Activated CD4-positive, alpha-beta T cell treated with anti-CD3 and anti-CD28 coated beads for 4 hours (primary cell): ENCODE measurements around the gene CNOT9.

ENCODE experiments used
- DNase-seq, 2 donors: peaks; one replicate each; pipeline ENCODE4 v3.0.0-alpha.2; 2020

CNOT9 gene

GRCh38 chr2:218578272-218578877 is 9.7 kb downstream of the CNOT9 start:
- no peak for DNase-seq

DNA sequence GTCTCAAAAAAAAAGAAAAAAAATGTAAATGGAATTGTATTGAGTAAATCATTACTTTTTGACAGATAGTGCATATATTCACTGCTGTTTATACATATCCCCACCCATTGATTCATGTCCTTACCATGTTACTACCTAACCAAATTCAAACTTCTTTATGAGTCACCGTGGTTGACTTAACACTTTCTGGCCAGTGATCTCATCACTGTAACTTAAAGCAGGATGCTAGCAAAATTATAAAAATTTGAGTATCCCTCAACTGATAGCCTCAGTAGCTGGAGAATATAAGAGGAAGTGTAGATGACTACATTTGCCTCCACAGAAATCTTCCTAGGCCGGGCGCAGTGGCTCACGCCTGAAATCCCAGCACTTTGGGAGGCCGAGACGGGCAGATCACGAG is 13.4 kb downstream of the CNOT9 start:
- DNase-seq = no peak

GRCh38 chr2:218583983-218584850 is 15.6 kb downstream of the CNOT9 start:
- DNase-seq = no peak

DNA sequence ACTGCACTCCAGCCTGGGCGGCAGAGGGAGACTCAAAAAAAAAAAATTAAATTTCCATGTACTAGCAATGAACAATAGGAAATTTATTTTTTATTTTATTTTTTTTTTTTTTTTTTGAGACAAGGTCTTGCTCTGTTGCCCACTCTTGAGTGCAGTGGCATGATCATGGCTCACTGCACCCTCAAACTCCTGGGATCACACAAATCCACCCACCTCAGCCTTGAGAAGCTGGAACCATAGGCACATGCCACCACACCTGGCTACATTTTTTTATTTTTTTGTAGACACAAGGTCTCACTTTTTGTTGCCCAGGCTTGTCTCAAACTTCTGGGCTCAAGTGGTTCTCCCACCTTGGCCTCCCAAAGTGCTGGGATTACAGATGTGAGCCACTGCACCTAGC is 16.9 kb downstream of the CNOT9 start:
- DNase-seq = no peak

GRCh38 chr2:218605432-218605831 is 36.8 kb downstream of the CNOT9 start:
- no peak for DNase-seq

GRCh38 chr2:218607436-218608115 is 38.9 kb downstream of the CNOT9 start, which contains the start of gene PLCD4:
TSS of gene PLCD4 (plus strand) at chr2:218607899. CDS start at chr2:218615740, 7,841 bp downstream.
- DNase-seq = no peak

DNA sequence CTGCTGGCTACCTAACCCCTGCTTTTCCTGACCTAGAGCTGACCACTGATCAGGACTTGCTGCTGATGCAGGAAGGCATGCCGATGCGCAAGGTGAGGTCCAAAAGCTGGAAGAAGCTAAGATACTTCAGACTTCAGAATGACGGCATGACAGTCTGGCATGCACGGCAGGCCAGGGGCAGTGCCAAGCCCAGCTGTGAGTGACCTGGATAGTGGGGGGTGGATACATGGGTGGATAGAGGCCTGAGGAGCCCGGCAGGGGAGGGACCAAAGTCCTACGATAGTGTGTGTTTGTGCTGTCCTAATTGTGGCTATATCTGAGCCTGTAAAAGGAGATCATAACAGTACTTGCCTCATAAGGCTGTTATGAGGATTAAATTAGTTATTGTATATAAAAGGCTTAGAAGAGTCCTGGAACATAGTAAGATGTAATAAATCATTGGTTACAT is 47.3 kb downstream of the CNOT9 start:
- DNase-seq = no peak

GRCh38 chr2:218618102-218618860 is 49.6 kb downstream of the CNOT9 start:
- no peak for DNase-seq

- DNase-seq = no peak
Measured at GRCh38 chr2:218621007-218621406, 52.4 kb downstream of the CNOT9 start.

DNA sequence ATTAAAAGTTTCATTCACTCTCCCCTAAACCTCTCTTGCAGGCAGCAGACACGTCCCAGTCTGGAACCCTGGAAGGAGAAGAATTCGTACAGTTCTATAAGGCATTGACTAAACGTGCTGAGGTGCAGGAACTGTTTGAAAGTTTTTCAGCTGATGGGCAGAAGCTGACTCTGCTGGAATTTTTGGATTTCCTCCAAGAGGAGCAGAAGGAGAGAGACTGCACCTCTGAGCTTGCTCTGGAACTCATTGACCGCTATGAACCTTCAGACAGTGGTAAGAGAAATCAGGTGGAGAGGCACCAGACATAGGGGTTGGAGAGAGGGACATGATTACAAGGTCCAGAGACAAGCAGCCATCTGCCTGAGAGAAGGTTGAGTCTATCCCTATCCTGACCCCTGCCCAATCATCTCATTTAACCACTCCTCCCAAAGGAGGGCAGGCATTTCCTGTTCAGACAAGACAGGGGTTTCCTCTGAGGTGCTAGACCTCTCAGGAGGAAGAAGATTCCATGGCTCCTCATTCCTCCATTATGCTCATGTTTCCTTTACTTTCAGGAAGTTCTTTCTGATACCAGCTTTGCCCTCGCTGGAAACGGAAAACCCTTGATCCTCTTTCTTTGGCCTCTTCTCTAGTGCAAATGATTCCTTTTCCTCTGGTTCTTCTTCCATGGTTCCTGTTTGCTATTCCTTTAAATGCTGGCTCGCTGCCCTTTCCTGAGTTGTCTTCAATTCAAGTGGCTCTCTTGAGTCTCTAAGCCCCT is 54.1 kb downstream of the CNOT9 start:
- no peak for DNase-seq

DNA sequence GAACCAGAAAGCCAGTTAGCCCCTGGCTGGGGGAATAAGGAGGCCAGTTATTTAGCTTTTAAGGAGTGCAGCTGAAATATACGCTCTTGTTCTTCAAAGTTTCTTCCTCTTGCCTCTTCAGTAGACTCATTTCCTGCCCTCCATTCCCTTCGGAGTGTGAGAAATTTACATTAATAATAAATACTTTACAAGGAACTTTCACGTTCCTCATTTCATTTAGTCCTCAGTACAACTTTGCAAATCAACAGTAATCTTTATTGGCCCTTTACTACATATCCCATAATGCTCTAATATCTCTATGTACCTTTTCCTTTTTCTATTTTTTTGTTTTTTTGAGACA is 54.7 kb downstream of the CNOT9 start:
- DNase-seq = no peak

DNA sequence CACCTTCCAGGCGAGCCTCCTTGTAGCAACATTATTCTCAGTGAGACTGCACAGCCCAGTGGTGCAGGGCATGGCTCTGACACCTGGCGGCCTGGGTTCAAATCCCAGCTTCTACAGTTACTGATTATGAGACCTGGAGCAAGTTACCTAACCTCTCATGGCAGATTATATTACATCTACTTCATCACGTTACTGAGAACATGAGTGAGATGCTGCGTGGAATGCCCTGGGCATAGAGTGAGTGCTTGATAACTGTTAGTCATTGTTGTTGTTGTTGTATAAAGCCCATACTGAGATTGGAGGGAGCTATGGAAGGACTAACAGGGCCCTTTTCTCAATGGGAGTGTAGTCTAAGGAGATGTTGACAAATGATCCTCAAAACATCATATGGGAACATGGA is 57.7 kb downstream of the CNOT9 start:
- DNase-seq = no peak

DNA sequence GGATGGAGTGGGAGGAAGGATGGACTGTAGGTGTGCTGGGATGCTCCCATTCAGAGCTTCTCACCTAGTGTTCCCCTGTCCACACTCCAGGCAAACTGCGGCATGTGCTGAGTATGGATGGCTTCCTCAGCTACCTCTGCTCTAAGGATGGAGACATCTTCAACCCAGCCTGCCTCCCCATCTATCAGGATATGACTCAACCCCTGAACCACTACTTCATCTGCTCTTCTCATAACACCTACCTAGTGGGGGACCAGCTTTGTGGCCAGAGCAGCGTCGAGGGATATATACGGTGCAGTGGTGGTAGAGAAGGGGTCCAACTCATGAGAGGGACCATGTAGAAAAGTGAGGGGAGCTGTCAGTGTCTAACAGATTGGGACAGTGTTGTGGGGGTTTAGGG is 59.3 kb downstream of the CNOT9 start:
- DNase-seq = no peak

- DNase-seq = no peak
Measured at GRCh38 chr2:218631837-218632236, 63.2 kb downstream of the CNOT9 start.

- no peak for DNase-seq
Measured at GRCh38 chr2:218635719-218636118, 67.1 kb downstream of the CNOT9 start.

DNA sequence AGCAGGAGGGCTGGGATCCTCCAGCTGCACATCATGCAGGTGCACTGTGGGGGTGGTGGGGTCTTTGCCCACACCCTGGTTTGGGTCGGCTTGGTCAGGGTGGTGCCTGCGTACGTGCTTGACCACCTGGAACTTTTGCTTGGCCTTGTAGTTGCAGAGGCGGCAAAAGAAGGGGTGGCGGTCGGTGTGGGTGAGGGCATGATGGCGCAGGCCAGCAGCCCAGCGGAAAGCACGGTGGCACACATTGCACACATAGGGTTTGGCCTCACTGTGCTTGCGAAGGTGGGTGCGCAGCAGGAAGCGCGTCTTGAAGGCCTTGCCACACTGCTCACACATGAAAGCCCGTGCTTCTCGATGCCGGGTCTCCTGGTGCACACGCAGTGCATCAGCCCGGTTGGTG is 69.7 kb downstream of the CNOT9 start:
- no peak for DNase-seq

DNA sequence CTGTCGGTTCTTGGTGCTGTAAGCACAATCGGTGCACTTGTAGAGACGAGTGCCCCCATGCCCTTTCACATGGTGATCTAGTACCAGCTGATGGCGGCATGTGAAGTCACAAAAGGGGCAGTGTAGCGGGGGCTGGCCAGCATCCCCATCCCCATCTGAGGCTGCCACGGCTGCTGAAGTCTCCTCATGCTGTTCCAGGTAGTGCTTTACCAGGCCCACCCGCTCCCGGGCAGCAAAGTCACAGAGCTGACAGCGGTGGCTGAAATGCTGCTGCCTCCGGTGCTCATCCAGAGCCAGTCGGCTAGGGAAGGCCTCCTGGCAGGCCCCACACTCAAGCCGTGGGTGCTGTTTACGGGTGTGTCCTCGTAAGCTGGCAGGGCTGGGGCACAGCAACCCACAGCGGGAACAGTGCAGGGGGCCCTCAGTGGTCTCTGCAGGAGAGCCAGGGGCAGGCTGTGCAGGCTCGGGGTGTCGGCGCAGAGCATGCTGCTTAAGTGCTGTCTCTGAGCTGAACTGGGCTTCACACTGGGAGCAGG is 73.5 kb downstream of the CNOT9 start:
- DNase-seq = no peak

- no peak for DNase-seq
Measured at GRCh38 chr2:218642786-218643185, 74.1 kb downstream of the CNOT9 start.

GRCh38 chr2:218643751-218644310 is 75.2 kb downstream of the CNOT9 start:
- DNase-seq = no peak

GRCh38 chr2:218644721-218645120 is 76.1 kb downstream of the CNOT9 start:
- no peak for DNase-seq

DNA sequence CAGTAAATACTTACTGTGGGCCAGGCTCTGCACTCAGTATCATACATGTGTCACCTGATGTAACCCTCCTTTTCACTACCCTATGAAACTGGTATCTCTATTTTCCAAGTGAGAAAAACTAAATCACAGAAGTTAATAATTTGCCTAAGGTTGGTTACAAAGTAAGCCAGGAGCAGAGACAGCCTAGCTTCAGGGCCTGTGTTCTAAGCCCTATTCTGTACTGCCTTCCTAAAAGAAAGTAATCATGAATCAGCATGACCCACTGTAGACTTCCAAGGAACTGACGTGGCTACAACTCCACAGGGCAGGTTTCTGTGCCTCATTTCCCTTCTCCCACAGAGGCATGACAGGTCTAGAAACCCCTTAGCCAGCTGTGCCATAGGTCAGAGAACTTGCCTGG is 76.5 kb downstream of the CNOT9 start:
- DNase-seq = no peak
